Measurements from ENCODE around the gene PCYT2.
"Not testable (repeated sequence)": the region's sequence is repeated elsewhere in the genome, so short reads cannot be mapped to it uniquely, and the experiment has no call there.

PCYT2 gene

DNA sequence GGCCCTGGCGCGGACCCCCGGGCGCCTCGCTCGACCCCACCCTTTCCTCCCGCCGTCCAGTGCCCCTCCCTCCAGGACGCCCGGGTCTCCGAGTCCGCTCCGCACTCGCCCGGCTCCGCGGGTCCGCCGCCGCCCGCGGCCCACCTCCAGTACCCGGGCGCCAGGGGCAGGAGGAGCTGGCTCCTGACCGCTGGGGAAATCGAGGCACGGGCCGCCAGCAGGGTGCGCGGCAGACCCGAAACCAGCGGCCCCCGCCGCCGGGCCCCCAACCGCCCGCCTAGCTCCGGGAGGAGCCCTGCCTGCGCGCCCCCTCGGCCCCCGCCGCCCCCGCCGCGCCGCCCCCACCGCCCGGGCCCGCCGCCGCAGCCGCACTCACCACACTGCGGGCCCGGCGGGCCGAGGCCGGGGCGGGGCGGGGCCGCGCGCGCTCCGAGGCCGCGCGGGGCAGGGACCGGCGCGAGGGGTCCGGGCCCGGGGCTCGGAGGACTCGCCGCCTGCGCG lies 16.0 kb upstream of the PCYT2 start:
- no peak for DNase-seq (ENCODE audit: low spot score)

GRCh38 chr17:81926451-81927151 lies 15.4 kb upstream of the PCYT2 start:
- DNase-seq (ENCODE audit: low spot score): peak; percentile 72

DNA sequence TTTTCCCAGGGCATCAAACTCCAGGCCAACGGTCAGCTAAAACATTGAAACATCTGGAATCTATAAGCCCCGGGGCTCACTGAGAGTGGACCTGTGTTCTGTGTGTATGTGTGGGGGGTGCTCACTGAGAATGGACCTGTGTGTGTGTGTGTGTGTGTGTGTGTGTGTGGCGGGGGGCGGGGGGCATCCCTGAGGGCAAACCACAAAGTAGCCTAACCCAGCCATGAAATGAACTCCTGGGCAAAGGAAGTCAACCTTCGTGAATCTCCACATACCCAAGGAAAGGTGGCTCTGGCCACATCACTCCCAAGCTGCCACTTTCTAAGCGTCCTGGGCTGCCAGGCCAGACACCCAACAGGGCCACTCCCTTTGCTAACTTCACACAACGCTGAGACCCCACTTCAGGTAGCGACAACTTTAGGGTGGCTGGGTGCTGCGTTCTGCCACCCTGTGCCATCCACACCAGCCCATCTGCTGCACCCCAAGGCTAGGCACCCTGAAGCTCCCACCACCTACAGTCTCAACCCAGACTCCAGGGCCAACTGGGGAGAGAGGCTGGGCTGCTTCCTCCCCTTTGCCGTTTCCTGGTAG lies 14.8 kb upstream of the PCYT2 start:
- no peak for DNase-seq (ENCODE audit: low spot score)

- DNase-seq (ENCODE audit: low spot score): no peak
These were observed 13.6 kb upstream of the PCYT2 start for GRCh38 chr17:81924557-81925532.

DNA sequence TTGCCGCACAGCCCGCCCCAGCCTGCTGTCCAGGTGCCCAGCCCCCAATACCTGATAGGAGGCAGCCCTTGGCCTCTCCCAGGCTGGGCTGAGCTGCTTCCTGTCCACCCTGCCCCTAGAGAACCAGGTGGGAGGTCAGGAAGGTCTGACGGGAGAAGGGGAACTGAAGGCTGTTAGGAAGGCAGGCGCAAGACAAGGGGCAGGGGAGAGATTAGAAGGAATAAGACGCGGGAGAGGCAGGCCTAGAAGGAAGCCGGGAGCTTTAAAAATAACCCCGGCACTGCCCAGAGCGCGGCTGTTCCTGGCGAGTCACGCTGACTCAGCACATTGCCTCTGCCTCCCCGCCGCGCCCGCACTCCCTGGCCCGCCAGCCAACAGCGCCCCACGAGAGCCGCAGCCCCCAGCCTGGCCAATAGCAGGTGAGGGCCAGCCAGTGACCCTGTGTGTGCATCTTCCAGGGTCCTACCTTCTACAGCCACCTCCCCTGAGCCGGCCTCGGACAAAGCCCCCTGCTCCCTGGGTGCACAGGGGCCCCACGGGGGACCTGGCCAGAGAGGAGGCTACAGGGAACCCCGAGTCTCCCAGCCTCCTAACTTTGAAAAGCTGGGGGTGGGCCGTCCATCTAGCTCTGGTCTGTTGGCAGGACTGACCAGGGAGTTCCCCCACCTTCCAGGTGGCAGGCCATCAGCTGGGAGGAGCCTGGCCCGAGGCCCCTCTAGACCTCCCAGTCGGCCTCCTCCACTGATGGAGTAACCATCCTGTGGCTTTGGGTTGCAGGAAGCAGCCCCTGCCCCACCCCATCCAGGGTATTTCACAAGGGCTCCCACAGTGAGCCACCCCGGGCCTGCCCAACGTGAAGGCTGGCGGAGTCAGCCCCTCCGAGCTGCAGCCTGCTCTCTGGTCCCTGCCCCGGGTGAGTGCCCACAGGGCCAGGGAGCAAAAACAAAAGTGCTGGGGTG lies 12.4 kb upstream of the PCYT2 start:
- no peak for DNase-seq (ENCODE audit: low spot score)

GRCh38 chr17:81922566-81923301 lies 11.5 kb upstream of the PCYT2 start:
- DNase-seq (ENCODE audit: low spot score): no peak

- no peak for DNase-seq (ENCODE audit: low spot score)
These were observed 10.9 kb upstream of the PCYT2 start for GRCh38 chr17:81921996-81922565.

DNA sequence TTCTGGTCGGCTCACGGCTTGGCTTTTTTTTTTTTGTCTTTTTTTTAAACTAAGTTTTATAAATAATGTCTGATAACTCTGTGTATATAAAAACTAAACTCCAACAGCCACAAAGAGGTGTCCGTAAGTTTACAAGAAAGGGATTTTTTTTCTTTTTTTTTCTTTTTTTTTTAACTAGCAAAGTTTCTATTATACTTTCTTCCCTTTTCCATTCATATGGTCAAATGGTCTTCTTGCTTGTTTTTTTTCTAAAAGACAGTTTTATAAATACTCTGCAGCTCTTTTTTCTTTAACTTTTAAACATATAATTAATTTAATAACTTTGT lies 10.3 kb upstream of the PCYT2 start:
- no peak for DNase-seq (ENCODE audit: low spot score)

DNA sequence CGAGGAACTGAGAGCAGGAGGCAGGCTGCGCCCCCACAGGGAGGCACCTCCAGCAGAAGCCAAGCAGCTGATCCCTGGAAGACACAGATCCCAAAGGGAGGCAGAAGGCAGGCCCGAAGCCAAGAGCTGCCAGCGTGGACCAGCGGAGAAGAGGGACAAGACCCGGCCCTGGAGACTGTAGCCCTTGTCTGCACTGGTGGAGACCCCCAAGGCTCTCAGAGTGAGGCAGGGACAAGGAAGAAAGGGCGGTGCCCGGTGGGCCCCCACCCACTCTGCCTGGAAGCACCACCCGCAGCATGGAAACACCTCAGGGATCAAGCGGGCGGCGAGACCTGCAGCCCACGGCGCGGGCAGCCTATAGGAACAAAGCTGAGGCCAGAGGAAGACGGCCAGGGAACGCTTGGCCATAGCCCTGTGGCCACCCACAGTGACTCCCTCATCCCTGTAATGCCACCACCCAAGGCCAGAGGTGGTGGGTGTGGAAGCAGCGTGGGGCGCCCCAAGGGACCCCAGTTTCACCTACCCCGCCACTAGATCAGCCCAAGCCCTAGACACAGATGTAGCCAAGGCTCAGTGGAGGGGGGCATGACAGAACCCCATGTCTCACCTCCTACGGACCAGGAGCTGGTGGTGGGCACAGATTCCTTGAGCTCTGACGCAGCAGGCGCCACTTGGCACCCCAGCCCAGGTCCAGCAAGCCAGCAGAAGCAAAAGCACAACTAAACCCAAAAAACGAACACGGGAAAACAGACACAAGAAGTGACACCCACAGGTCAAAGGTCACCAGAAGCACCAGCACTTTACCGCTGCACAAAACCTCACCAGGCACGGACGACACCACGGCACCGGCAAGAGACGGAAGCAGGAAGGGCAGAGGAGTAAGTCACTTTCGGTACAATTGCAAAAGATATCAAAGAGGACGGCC lies 9.7 kb upstream of the PCYT2 start:
- no peak for DNase-seq (ENCODE audit: low spot score)

- no peak for DNase-seq (ENCODE audit: low spot score)
These were observed 7.8 kb upstream of the PCYT2 start for GRCh38 chr17:81918832-81919545.

- DNase-seq (ENCODE audit: low spot score): not testable (repeated sequence)
These were observed 7.1 kb upstream of the PCYT2 start for GRCh38 chr17:81918333-81918669.

DNA sequence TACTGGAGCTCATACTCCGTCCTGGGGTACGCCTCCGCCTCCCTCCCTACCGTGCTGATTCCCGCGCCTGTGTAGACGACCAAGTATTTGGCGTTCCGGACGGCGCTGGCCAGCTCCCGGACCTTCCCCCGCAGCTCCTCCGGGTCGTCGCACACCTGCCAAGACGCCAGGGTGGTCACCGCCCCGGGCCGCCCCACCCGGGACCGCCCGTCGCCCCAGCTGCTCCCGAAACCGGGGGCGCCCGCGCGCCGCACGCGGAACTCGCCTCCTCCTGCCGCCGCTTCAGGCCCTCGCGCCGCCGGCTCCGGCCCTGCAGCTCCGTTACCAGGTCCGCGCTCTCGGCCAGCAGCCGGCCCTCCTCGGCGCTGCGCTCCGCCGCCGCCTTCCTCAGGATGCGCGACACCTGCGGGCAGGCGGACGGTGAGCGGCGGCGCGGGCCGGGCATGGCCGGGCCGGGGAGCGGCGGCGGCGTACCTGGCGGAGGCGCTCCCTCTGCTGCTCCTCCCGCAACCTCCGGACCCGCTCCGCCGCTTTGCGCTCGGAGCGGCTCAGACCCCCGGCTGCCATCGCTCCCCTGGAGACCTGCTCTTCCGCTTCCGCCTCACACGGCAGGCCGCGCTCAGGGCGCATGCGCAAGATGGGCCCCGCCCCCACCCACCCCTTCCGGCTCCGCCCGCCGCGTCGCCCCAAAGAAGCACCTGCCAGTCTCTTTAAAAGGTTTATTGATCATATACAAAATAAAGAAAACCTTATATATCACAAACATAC lies 6.5 kb upstream of the PCYT2 start, which contains the start of gene SIRT7:
Gene SIRT7 (minus strand): TSS at position 612 of the 768 bp plus-strand sequence. CDS start 45 bp downstream, at position 567.
- peak; percentile 80 for DNase-seq (ENCODE audit: low spot score)

- no peak for DNase-seq (ENCODE audit: low spot score)
These were observed 5.2 kb upstream of the PCYT2 start for GRCh38 chr17:81916234-81917001.

GRCh38 chr17:81915331-81915730 lies 4.1 kb upstream of the PCYT2 start:
- no peak for DNase-seq (ENCODE audit: low spot score)

- DNase-seq (ENCODE audit: low spot score): no peak
These were observed 3.1 kb upstream of the PCYT2 start for GRCh38 chr17:81914103-81914850.

GRCh38 chr17:81913394-81914102 lies 2.3 kb upstream of the PCYT2 start:
- no peak for DNase-seq (ENCODE audit: low spot score)
